Stimulated activated CD8-positive, alpha-beta memory T cell treated with anti-CD3 and anti-CD28 coated beads, Interleukin-2, amount 100 ng/mL, for 48 hours (primary cell): ENCODE results near the gene ERC2.
"Not testable (repeated sequence)": the region's sequence is repeated elsewhere in the genome, so short reads cannot be mapped to it uniquely, and the experiment has no call there.

Source experiments
- DNase-seq, 2 donors: peaks; one replicate each; pipeline ENCODE4 v3.0.0-alpha.2; 2020; ENCODE audit warnings: low read depth in 2 of 2

Gene ERC2

DNA sequence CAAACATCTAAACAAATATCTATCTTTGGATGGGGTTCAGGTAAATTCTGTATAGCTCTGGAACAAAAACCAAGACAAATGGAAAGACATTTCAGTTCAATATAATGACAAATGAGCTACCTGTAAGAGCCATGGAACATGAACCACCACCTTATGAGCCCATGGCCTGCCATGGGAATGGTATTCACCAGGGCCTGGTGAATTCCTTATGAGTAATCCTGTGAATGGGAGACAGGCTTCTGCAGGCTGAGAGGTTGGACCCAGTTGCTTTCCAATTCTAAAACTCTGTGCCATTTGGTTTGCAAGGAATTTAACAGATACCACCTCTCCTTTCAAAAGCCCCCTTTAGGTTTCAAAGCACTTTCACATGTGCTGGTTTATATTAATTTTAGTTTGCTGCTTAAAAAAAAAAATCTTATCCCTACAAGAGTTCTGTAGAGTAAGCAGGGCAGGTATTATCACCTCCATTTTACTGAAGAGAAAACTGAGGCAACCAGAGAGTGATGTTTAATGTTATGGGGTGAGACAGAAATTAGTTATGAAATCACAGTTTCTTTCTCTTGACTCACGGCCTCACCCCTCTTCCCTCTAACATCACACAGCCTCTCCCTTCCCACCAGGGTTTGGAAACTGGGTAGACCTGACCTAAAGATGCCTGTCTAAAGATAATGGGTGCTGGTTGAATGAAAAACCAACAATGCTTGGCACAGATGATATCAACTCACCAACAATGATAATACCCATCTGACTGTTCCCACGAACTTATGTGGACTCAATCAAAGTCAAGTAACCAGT, 583.6 kb downstream of the ERC2 start:
- no peak for DNase-seq

DNA sequence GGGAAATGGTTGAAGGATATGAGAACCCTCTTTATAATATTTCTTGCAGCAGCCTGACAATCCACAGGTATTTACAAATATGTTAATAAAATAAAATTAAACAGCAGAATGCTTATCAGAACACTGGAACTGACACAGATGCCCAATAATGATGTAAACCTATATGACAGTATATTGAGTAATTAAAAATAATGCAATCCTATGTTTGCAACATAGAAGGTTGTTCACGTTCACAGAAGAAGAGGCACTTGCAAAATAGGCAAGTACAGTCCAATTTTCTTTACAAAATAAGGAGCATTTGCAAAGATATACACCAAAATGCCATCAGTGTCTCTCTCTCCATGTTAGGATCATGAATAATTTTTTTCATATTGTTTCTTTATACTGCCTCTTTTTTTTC, 584.2 kb downstream of the ERC2 start:
- no peak for DNase-seq

- DNase-seq: no peak
Observed at GRCh38 chr3:55882006-55882405, 586.3 kb downstream of the ERC2 start.

DNA sequence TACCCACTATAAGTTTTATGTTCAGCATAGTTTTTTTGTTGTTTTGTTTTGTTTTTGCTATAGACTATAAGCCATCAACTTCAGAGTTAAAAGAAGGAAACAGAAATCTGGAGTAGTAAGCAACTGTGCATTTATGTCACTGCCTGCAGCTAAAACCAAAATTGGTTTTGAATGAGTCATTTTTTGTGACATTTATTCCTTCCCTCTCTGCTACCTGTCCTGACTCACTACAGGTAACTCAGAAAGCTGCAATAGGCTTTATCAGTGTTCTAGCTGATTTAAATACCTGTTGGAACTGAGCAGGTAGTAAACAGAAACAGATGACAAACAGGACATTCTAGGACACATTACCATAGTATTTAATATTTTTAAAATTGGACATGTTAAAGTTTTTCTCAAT, 587.9 kb downstream of the ERC2 start:
- no peak for DNase-seq

DNA sequence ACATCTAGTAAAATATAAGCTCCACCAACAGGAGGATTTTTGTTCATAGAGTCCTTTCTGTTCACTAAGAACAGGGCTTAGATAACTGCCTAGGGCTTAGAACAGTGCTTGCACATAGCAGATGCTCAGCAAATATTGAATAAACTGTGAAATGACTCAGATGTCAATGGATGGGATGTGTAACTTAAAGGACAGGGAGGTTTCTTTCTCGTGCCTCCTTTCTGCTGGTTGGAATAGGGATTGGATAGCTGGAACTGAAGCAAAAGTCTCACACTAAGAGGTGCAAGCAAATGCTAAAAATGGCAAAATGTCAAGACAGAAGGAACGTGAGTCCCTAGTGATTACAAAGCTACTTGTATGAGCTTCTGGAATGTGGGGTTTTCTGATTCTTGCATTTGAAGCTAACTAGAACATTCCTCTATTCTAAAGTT, 588.4 kb downstream of the ERC2 start:
- DNase-seq: no peak

GRCh38 chr3:55877703-55878102, 590.6 kb downstream of the ERC2 start:
- no peak for DNase-seq

GRCh38 chr3:55876560-55876959, 591.7 kb downstream of the ERC2 start:
- DNase-seq: no peak

DNA sequence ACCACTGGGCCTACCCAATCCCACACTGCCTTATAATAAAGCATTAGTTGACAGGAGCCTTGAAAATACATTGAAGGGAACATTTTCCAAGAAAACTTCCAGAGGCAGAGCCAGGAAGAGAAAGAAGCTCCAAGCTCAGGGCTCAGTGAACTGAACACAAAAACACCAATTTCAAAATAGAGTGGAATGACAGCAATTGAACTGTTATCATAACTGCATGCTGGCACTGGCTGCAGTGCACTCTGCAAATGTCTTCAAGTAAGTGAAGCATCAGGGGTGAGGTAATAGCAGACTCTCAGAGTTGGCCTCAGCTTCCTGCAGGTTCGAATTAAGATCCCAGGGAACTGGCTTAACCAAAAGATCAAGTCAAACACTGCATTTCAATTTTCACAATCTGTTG, 593.2 kb downstream of the ERC2 start:
- DNase-seq: no peak

- no peak for DNase-seq
Observed at GRCh38 chr3:55873523-55874254, 594.6 kb downstream of the ERC2 start.

DNA sequence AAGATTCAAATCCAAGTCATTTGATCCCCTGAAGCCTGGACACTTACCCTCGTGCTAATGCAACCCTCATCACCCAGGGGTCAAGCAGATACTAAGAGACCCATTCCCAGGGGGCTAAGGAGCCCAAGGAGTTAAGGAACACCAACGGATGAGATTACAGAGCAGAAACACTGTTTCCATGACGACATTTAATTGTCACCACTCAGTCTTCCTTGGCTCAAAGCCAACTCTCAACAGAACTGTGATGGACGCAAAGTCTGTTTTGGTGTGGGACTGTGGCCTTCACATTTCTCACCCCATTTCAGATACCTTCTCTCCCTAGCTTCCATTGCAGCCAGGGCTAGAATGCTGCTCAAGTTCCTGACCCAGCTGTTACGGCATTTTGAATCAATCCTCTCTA, 597.7 kb downstream of the ERC2 start:
- DNase-seq: no peak

GRCh38 chr3:55868347-55868746, 599.9 kb downstream of the ERC2 start:
- DNase-seq: no peak

GRCh38 chr3:55863028-55863427, 605.2 kb downstream of the ERC2 start:
- DNase-seq: no peak

- DNase-seq: no peak
Observed at GRCh38 chr3:55860049-55860721, 608.1 kb downstream of the ERC2 start.

DNA sequence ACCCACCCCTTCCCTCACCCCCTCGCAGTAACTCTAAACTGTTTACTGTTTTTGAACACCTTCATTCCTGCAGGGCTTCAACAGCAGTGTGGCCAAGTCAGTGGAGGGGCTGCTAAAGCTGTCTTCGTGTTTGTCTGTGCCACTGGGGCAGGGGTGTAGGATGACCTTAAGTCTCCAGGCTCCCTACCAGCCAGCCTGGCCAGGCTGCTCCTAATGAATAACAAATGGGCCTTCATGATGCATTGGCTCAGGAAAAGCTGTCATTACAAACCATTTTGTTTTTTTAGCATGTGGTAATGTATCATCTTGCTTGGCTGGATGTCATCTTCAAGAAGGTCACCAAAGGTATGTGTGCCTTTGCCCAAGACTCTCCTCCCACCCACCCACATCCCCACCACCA, 609.0 kb downstream of the ERC2 start:
- no peak for DNase-seq

DNA sequence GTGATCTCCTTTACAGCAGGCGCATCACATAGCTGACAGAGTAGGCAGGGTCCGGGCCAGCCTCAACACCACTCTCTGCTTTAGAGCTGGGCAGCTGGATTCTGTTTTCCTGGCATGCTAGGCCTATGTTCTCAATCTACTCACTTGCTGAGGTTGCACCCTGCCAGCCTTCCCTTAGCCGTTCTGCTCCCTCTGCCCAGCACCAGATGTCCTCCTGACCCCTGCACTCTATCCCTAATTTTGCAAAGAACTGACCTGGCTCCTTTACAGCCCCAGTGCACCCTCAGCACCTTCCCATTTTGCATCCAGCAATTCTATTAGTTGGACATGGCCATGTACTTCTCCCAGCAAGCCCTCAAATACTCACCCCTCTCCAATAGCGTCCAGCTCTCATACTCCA, 609.5 kb downstream of the ERC2 start:
- no peak for DNase-seq

GRCh38 chr3:55858302-55858701, 610.0 kb downstream of the ERC2 start:
- no peak for DNase-seq

DNA sequence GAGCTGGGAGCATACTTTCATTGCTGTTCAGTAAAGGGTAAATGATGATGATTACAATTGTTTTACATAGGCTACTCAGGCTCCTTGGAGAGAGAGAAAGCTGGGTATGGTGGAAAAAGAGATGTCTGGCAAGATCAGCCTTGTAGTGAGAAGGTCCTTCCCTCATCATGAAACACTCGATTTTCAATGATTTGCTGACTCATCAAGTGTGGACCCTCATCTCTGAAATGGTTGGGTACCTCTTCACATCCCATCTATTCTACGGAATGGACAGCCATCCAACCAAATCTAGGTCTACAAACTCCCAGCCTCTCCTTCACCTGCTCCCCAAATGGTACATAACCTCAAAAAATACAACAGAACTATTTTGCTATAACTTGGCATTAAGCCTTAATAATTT, 610.6 kb downstream of the ERC2 start:
- no peak for DNase-seq

DNA sequence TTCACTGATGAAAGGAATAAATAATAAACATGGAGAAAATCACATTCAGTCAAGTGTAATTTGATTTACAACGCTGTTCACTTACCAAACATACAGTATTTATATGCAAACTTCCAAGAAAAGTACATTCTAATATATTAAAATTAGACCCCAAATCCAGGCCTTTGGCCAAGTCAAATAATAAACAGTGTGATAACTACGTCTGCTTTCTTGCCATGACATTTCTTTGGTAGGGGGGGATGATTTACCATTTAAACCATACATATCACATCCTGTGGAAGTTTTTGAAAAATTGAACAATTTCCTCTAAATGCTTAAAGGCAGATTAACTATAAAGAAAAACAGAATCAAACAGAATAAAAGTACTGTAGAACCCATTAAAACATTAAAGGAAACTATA, 613.0 kb downstream of the ERC2 start:
- DNase-seq: no peak

DNA sequence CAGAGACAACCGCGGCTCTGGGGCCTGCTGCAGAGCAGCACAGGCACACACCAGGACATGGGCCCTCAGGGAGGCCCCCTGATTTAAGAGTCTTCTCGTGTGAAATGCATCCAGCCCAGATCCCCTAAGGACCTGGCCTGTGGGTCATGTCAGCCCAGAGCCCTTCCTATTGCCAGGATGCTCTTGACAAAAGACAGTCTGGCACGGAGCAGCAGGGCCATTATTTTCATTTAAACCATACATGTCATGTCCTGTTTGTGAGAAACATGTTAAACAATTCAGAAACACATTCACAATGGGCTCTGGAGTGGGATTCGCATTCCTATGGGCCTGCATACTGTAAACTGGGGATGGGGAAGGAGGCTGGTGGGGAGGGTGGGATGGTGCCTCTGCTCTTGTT, 613.8 kb downstream of the ERC2 start:
- no peak for DNase-seq

GRCh38 chr3:55852326-55852725, 615.9 kb downstream of the ERC2 start:
- no peak for DNase-seq

- DNase-seq: no peak
Observed at GRCh38 chr3:55842204-55842603, 626.1 kb downstream of the ERC2 start.

GRCh38 chr3:55831876-55832275, 636.4 kb downstream of the ERC2 start:
- DNase-seq: not testable (repeated sequence)

DNA sequence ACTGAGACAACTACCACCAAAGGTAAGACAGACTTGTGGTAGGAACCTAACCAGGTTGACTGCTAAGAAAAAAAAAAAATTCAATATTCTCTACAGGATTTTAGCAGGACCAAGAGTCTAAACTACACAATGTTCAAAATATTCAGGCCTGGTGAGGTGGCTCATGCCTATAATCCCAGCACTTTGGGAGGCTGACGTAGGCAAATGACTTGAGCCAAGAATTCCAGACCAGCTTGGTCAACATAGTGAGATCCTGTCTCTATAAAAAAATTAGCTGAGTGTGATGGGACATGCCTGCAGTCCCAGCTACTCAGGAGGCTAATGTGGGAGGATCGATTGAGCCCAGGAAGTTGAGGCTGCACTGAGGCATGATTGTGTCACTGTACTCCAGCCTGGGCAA, 639.6 kb downstream of the ERC2 start:
- DNase-seq: no peak
